H1 (cell line): ENCODE results near the gene IL31RA.

Experiments used
- BACH1 ChIP-seq: IDR thresholded peaks from 2 replicates; pipeline ENCODE4 v1.6.1; 2012; ENCODE audit warnings: low read length, improper control_type of control experiment
- CBX5 ChIP-seq: fragments of 300-800, 300-1000 bp; sonication (generic); IDR thresholded peaks from 2 replicates; pipeline ENCODE4 v1.7.1; 2016; ENCODE audit warnings: antibody characterized with exemption, low read length, low read depth
- CHD1 ChIP-seq: IDR thresholded peaks from 2 replicates; pipeline ENCODE4 v1.6.1; 2012; ENCODE audit warnings: low read depth, low read length, improper control_type of control experiment
- CHD7 ChIP-seq: fragments of 300-600 bp; sonication (generic); IDR thresholded peaks from 2 replicates; pipeline ENCODE4 v1.7.1; 2012; ENCODE audit warnings: low read length, moderate library complexity, mild to moderate bottlenecking, inconsistent platforms; ENCODE audit not compliant: insufficient replicate concordance
- CTCF ChIP-seq, 3 experiments: IDR thresholded peaks; 1 replicate in 2 of 3; 2 replicates in 1 of 3; pipeline versions ENCODE4 v1.5.1 to v1.6.1; 2011; ENCODE audit warnings: low read length in 3 of 3, mild to moderate bottlenecking in 3 of 3, inconsistent platforms in 2 of 3, low read depth in 1 of 3, moderate library complexity in 1 of 3; ENCODE audit not compliant: insufficient read depth in 1 of 3; ENCODE audit errors: control extremely low read depth in 1 of 3
- EP300 ChIP-seq, 2 experiments: IDR thresholded peaks; 1 replicate in 1 of 2; 2 replicates in 1 of 2; pipeline ENCODE4 v1.6.1; 2011 to 2012; ENCODE audit warnings: low read depth in 2 of 2, low read length in 2 of 2, mild to moderate bottlenecking in 2 of 2, borderline replicate concordance in 1 of 2, inconsistent platforms in 1 of 2, moderate library complexity in 1 of 2
- MAX ChIP-seq: IDR thresholded peaks from 2 replicates; pipeline ENCODE4 v1.6.1; 2012; ENCODE audit warnings: inconsistent platforms
- NRF1 ChIP-seq: IDR thresholded peaks from 2 replicates; pipeline ENCODE4 v1.6.1; 2011; ENCODE audit warnings: mild to moderate bottlenecking, low read depth, low read length, improper control_type of control experiment
- POLR2A ChIP-seq, 2 experiments: IDR thresholded peaks; 1 replicate in 1 of 2; 2 replicates in 1 of 2; pipeline ENCODE4 v1.6.1; 2011; ENCODE audit warnings: low read depth in 2 of 2, low read length in 2 of 2, mild to moderate bottlenecking in 2 of 2; ENCODE audit errors: control extremely low read depth in 1 of 2
- POLR2AphosphoS5 ChIP-seq: IDR thresholded peaks from 2 replicates; pipeline ENCODE4 v1.6.1; 2011; ENCODE audit warnings: low read depth, low read length
- SP1 ChIP-seq: IDR thresholded peaks from 2 replicates; pipeline ENCODE4 v1.6.1; 2011; ENCODE audit warnings: low read depth, low read length
- TAF1 ChIP-seq: IDR thresholded peaks from 2 replicates; pipeline ENCODE4 v1.6.1; 2011; ENCODE audit warnings: mild to moderate bottlenecking, low read depth, low read length
- USF2 ChIP-seq: IDR thresholded peaks from 2 replicates; pipeline ENCODE4 v1.6.1; 2011; ENCODE audit warnings: low read length, improper control_type of control experiment

GRCh38 chr5:55877655-55878054 lies 26.5 kb downstream of the IL31RA start:
- no peak for TF ChIP-seq POLR2A (IDR thresholded peaks at IDR 0.05; ENCODE audit: control extremely low read depth in 1 of 2, low read depth in 2 of 2, low read length in 2 of 2)
- no peak for TF ChIP-seq NRF1
- no peak for TF ChIP-seq TAF1
- TF ChIP-seq CHD7, result no peak
- no peak for TF ChIP-seq SP1
- TF ChIP-seq CTCF (IDR thresholded peaks at IDR 0.05; ENCODE audit: control extremely low read depth in 1 of 3, insufficient read depth in 1 of 3, low read depth in 1 of 3, low read length in 3 of 3), result no peak
- TF ChIP-seq USF2, result no peak
- no peak for TF ChIP-seq EP300 (IDR thresholded peaks at IDR 0.05; ENCODE audit: borderline replicate concordance in 1 of 2, low read depth in 2 of 2, low read length in 2 of 2)
- no peak for TF ChIP-seq CBX5
- no peak for TF ChIP-seq BACH1
- TF ChIP-seq POLR2AphosphoS5, result no peak
- TF ChIP-seq MAX, result no peak
- no peak for TF ChIP-seq CHD1
